GM23338 (cell line): ENCODE measurements around the gene ALPP.

Experiments used
- CREB1 ChIP-seq: fragments of 250-450 bp; sonication (Bioruptor Pico); IDR thresholded peaks from 2 replicates; pipeline ENCODE4 v1.5.0; 2020; ENCODE audit warnings: low read depth, mild to moderate bottlenecking, moderate library complexity
- CTCF ChIP-seq, 2 experiments: fragments of 200-600 bp in 1 of 2; sonication (generic) in 1 of 2; conservative IDR thresholded peaks; 2 replicates each; pipeline versions ENCODE4 v1.5.1 to v1.6.1; 2016 to 2017; ENCODE audit warnings: antibody characterized with exemption in 2 of 2, low read depth in 2 of 2, mild to moderate bottlenecking in 2 of 2, moderate library complexity in 1 of 2
- ETS1 ChIP-seq: IDR thresholded peaks from 2 replicates; pipeline ENCODE4 v1.6.1; 2016; ENCODE audit warnings: antibody characterized with exemption
- EZH2 ChIP-seq: fragments of 200-600 bp; sonication (generic); IDR thresholded peaks from one replicate; pipeline ENCODE4 v1.8.0; 2017; ENCODE audit warnings: antibody characterized with exemption, mild to moderate bottlenecking, low read depth; ENCODE audit not compliant: unreplicated experiment
- EZH2phosphoT487 ChIP-seq: fragments of 200-600 bp; sonication (generic); IDR thresholded peaks from one replicate; pipeline ENCODE4 v1.8.1; 2018; ENCODE audit warnings: antibody characterized with exemption; ENCODE audit not compliant: unreplicated experiment
- JUNB ChIP-seq: IDR thresholded peaks from one replicate; pipeline ENCODE4 v1.6.1; 2016; ENCODE audit warnings: antibody characterized with exemption; ENCODE audit not compliant: unreplicated experiment
- POLR2AphosphoS5 ChIP-seq: IDR thresholded peaks from 2 replicates; pipeline ENCODE4 v1.6.1; 2016; ENCODE audit warnings: antibody characterized with exemption, low read depth
- STAT1 ChIP-seq: IDR thresholded peaks from one replicate; pipeline ENCODE4 v1.6.1; 2016; ENCODE audit warnings: antibody characterized with exemption; ENCODE audit not compliant: unreplicated experiment
- ZNF331 ChIP-seq: fragments of 250-450 bp; sonication (Bioruptor Pico); IDR thresholded peaks from 2 replicates; pipeline ENCODE4 v1.5.0; 2020; ENCODE audit warnings: low read depth, mild to moderate bottlenecking, moderate library complexity
- ZNF462 ChIP-seq: fragments of 250-450 bp; sonication (Bioruptor Pico); IDR thresholded peaks from 2 replicates; pipeline ENCODE4 v1.5.0; 2020; ENCODE audit warnings: mild to moderate bottlenecking, moderate library complexity
- TF ChIP-seq, protein P1 (sequence below): IDR thresholded peaks from one replicate; pipeline ENCODE4 v1.6.1; 2018; ENCODE audit warnings: antibody characterized with exemption; ENCODE audit not compliant: unreplicated experiment

- TF ChIP-seq CTCF (conservative IDR thresholded peaks at IDR 0.05; ENCODE audit: low read depth in 2 of 2): no peak
- TF ChIP-seq POLR2AphosphoS5: no peak
- TF ChIP-seq CREB1: no peak
- TF ChIP-seq STAT1: no peak
- TF ChIP-seq EZH2phosphoT487: no peak
- no peak for TF ChIP-seq ZNF331 (CRISPR knock-in tag)
- TF ChIP-seq EZH2: no peak
- TF ChIP-seq, protein P1, sequence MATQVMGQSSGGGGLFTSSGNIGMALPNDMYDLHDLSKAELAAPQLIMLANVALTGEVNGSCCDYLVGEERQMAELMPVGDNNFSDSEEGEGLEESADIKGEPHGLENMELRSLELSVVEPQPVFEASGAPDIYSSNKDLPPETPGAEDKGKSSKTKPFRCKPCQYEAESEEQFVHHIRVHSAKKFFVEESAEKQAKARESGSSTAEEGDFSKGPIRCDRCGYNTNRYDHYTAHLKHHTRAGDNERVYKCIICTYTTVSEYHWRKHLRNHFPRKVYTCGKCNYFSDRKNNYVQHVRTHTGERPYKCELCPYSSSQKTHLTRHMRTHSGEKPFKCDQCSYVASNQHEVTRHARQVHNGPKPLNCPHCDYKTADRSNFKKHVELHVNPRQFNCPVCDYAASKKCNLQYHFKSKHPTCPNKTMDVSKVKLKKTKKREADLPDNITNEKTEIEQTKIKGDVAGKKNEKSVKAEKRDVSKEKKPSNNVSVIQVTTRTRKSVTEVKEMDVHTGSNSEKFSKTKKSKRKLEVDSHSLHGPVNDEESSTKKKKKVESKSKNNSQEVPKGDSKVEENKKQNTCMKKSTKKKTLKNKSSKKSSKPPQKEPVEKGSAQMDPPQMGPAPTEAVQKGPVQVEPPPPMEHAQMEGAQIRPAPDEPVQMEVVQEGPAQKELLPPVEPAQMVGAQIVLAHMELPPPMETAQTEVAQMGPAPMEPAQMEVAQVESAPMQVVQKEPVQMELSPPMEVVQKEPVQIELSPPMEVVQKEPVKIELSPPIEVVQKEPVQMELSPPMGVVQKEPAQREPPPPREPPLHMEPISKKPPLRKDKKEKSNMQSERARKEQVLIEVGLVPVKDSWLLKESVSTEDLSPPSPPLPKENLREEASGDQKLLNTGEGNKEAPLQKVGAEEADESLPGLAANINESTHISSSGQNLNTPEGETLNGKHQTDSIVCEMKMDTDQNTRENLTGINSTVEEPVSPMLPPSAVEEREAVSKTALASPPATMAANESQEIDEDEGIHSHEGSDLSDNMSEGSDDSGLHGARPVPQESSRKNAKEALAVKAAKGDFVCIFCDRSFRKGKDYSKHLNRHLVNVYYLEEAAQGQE: no peak
- no peak for TF ChIP-seq ETS1
- no peak for TF ChIP-seq JUNB
- no peak for TF ChIP-seq ZNF462 (CRISPR knock-in tag)
Measured at GRCh38 chr2:232422051-232422450, 43.5 kb downstream of the ALPP start.
